ENCODE results near the gene SH3D21.

Gene SH3D21

GRCh38 chr1:36330940-36331339 is 24.8 kb downstream of the SH3D21 start:
- no peak for DNase-seq

GRCh38 chr1:36337830-36338229 is 31.7 kb downstream of the SH3D21 start:
- DNase-seq = no peak

- no peak for DNase-seq
These were observed 33.0 kb downstream of the SH3D21 start for GRCh38 chr1:36339215-36339614.

- DNase-seq = no peak
These were observed 33.4 kb downstream of the SH3D21 start for GRCh38 chr1:36339615-36340014.

GRCh38 chr1:36341626-36342320 is 35.6 kb downstream of the SH3D21 start:
- no peak for DNase-seq

GRCh38 chr1:36342426-36343185 is 36.4 kb downstream of the SH3D21 start:
- peak in 5 of 6 experiments; percentile 53 to 64 (median 57) for DNase-seq

GRCh38 chr1:36343651-36344394 is 37.7 kb downstream of the SH3D21 start:
- no peak for DNase-seq

- DNase-seq = no peak
These were observed 38.2 kb downstream of the SH3D21 start for GRCh38 chr1:36344395-36344680.

GRCh38 chr1:36345353-36345752 is 39.2 kb downstream of the SH3D21 start:
- DNase-seq = no peak

GRCh38 chr1:36346741-36347370 is 40.7 kb downstream of the SH3D21 start:
- no peak for DNase-seq

- DNase-seq = no peak
These were observed 43.1 kb downstream of the SH3D21 start for GRCh38 chr1:36349241-36349671.

- no peak for DNase-seq
These were observed 43.7 kb downstream of the SH3D21 start for GRCh38 chr1:36349839-36350238.

- peak; percentile 31 to 50 (median 44) for DNase-seq
These were observed 44.6 kb downstream of the SH3D21 start for GRCh38 chr1:36350659-36351226.

- peak in 1 of 6 experiments; percentile 18 for DNase-seq
These were observed 45.2 kb downstream of the SH3D21 start for GRCh38 chr1:36351227-36351977.

- DNase-seq = no peak
These were observed 46.1 kb downstream of the SH3D21 start for GRCh38 chr1:36352125-36352909.

- DNase-seq = no peak
These were observed 47.0 kb downstream of the SH3D21 start for GRCh38 chr1:36352910-36353878.

- DNase-seq = no peak
These were observed 48.3 kb downstream of the SH3D21 start for GRCh38 chr1:36354486-36354885.

- DNase-seq = no peak
These were observed 49.6 kb downstream of the SH3D21 start for GRCh38 chr1:36355811-36356210.

- no peak for DNase-seq
These were observed 52.4 kb downstream of the SH3D21 start for GRCh38 chr1:36358514-36359084.

GRCh38 chr1:36359383-36359782 is 53.2 kb downstream of the SH3D21 start:
- DNase-seq = no peak

Measured in stimulated activated naive CD4-positive, alpha-beta T cell (primary cell).